ENCODE measurements around the gene TRPV6.

Gene TRPV6

GRCh38 chr7:142865766-142866165 is 19.8 kb downstream of the TRPV6 start:
- Histone ChIP-seq H3K9me3 (replicated peaks; ENCODE audit: insufficient read depth, low read length) (no peaks in the 10 kb centered on the region), H2AFZ (ENCODE audit: low read length) (no peak overlapping the region), H3K4me1 (ENCODE audit: low read length) (no peaks in the 10 kb centered on the region), H3K27ac (ENCODE audit: low read length) (no peak overlapping the region), H3K9me2 (replicated peaks; ENCODE audit: insufficient read depth, low read length) (no peaks in the 10 kb centered on the region), H3K9ac (ENCODE audit: low read length) (no peak overlapping the region), H3K79me2 (ENCODE audit: low read length) (no peaks in the 10 kb centered on the region), H4K20me1 (ENCODE audit: insufficient read depth, low read length) (no peaks in the 10 kb centered on the region), H3K4me2 (ENCODE audit: low read depth, low read length) (no peak overlapping the region), H3K4me3 (ENCODE audit: low read length) (no peak overlapping the region), H3K36me3 (replicated peaks; ENCODE audit: insufficient read depth, low read length) (no peaks in the 10 kb centered on the region), H3F3A (ENCODE audit: insufficient read depth, low read length) (no peaks in the 10 kb centered on the region), H3K27me3 (replicated peaks; ENCODE audit: insufficient read depth, low read length) (peaks cover 44% of the 10 kb centered on the region)
- TF ChIP-seq EZH2phosphoT487 (IDR thresholded peaks at IDR 0.05; ENCODE audit: low read length), result no peak
- TF ChIP-seq, protein P1, sequence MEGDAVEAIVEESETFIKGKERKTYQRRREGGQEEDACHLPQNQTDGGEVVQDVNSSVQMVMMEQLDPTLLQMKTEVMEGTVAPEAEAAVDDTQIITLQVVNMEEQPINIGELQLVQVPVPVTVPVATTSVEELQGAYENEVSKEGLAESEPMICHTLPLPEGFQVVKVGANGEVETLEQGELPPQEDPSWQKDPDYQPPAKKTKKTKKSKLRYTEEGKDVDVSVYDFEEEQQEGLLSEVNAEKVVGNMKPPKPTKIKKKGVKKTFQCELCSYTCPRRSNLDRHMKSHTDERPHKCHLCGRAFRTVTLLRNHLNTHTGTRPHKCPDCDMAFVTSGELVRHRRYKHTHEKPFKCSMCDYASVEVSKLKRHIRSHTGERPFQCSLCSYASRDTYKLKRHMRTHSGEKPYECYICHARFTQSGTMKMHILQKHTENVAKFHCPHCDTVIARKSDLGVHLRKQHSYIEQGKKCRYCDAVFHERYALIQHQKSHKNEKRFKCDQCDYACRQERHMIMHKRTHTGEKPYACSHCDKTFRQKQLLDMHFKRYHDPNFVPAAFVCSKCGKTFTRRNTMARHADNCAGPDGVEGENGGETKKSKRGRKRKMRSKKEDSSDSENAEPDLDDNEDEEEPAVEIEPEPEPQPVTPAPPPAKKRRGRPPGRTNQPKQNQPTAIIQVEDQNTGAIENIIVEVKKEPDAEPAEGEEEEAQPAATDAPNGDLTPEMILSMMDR (IDR thresholded peaks at IDR 0.05; ENCODE audit: low read length), result no peak
- TF ChIP-seq EZH2 (optimal IDR thresholded peaks at IDR 0.05; ENCODE audit: low read depth, low read length), result no peak
- DNase-seq, result no peak

- no peak overlapping the region for H3K4me3 ChIP-seq (ENCODE audit: low read length)
- H3K9me2 ChIP-seq (replicated peaks; ENCODE audit: insufficient read depth, low read length), result no peaks in the 10 kb centered on the region
- H2AFZ ChIP-seq (ENCODE audit: low read length), result no peak overlapping the region
- H3K36me3 ChIP-seq (replicated peaks; ENCODE audit: insufficient read depth, low read length), result no peaks in the 10 kb centered on the region
- no peaks in the 10 kb centered on the region for H3F3A ChIP-seq (ENCODE audit: insufficient read depth, low read length)
- TF ChIP-seq, protein P1 (IDR thresholded peaks at IDR 0.05; ENCODE audit: low read length), result no peak
- TF ChIP-seq EZH2phosphoT487 (IDR thresholded peaks at IDR 0.05; ENCODE audit: low read length) (no peak), EZH2 (optimal IDR thresholded peaks at IDR 0.05; ENCODE audit: low read depth, low read length) (no peak)
- DNase-seq, result no peak
- no peak overlapping the region for H3K27ac ChIP-seq (ENCODE audit: low read length)
- H3K27me3 ChIP-seq (replicated peaks; ENCODE audit: insufficient read depth, low read length), result peaks cover 44% of the 10 kb centered on the region
- no peak overlapping the region for H3K4me2 ChIP-seq (ENCODE audit: low read depth, low read length)
- no peaks in the 10 kb centered on the region for H3K4me1 ChIP-seq (ENCODE audit: low read length)
- no peaks in the 10 kb centered on the region for H4K20me1 ChIP-seq (ENCODE audit: insufficient read depth, low read length)
- H3K9me3 ChIP-seq (replicated peaks; ENCODE audit: insufficient read depth, low read length), result no peaks in the 10 kb centered on the region
- no peaks in the 10 kb centered on the region for H3K79me2 ChIP-seq (ENCODE audit: low read length)
- no peak overlapping the region for H3K9ac ChIP-seq (ENCODE audit: low read length)
Observed at GRCh38 chr7:142864980-142865747, 20.4 kb downstream of the TRPV6 start.

- Histone ChIP-seq H3K27me3 (replicated peaks; ENCODE audit: insufficient read depth, low read length) (peaks cover 44% of the 10 kb centered on the region), H3K79me2 (ENCODE audit: low read length) (no peaks in the 10 kb centered on the region)
- TF ChIP-seq EZH2 (optimal IDR thresholded peaks at IDR 0.05; ENCODE audit: low read depth, low read length), result no peak
- TF ChIP-seq EZH2phosphoT487 (IDR thresholded peaks at IDR 0.05; ENCODE audit: low read length), result no peak
- TF ChIP-seq, protein P1 (IDR thresholded peaks at IDR 0.05; ENCODE audit: low read length), result no peak
Observed at GRCh38 chr7:142863891-142864685, 21.5 kb downstream of the TRPV6 start.

More at GRCh38 chr7:142863891-142864685, 21.5 kb downstream of the TRPV6 start:
- H3F3A ChIP-seq (ENCODE audit: insufficient read depth, low read length), result no peaks in the 10 kb centered on the region
- H3K9ac ChIP-seq (ENCODE audit: low read length), result no peak overlapping the region
- no peak overlapping the region for H2AFZ ChIP-seq (ENCODE audit: low read length)
- H3K36me3 ChIP-seq (replicated peaks; ENCODE audit: insufficient read depth, low read length), result no peaks in the 10 kb centered on the region
- H3K9me3 ChIP-seq (replicated peaks; ENCODE audit: insufficient read depth, low read length), result no peaks in the 10 kb centered on the region
- H3K4me2 ChIP-seq (ENCODE audit: low read depth, low read length), result no peak overlapping the region
- no peaks in the 10 kb centered on the region for H3K4me1 ChIP-seq (ENCODE audit: low read length)
- H3K4me3 ChIP-seq (ENCODE audit: low read length), result no peak overlapping the region
- no peaks in the 10 kb centered on the region for H4K20me1 ChIP-seq (ENCODE audit: insufficient read depth, low read length)
- H3K9me2 ChIP-seq (replicated peaks; ENCODE audit: insufficient read depth, low read length), result no peaks in the 10 kb centered on the region
- no peak overlapping the region for H3K27ac ChIP-seq (ENCODE audit: low read length)
- DNase-seq, result no peak
